Gastroesophageal sphincter (tissue), 3 donors: ENCODE results near the gene BSPRY.

Experiments used
- CTCF ChIP-seq, 4 experiments: fragments of 200-600 bp in 2 of 4; fragments of 450-650 bp in 2 of 4; sonication (generic) in 1 of 4; IDR thresholded peaks; one replicate each; pipeline ENCODE4 v1.5.1; 2017 to 2019; ENCODE audit warnings: antibody characterized with exemption in 4 of 4, mild to moderate bottlenecking in 2 of 4, moderate library complexity in 2 of 4
- EP300 ChIP-seq: sonication (generic); formaldehyde crosslinking; IDR thresholded peaks from one replicate; pipeline ENCODE4 v1.6.1; 2017; ENCODE audit warnings: antibody characterized with exemption, mild to moderate bottlenecking
- POLR2A ChIP-seq, 2 donors: fragments of 450-650 bp; IDR thresholded peaks; one replicate each; pipeline ENCODE4 v1.6.1; 2017; ENCODE audit warnings: antibody characterized with exemption in 2 of 2, mild to moderate bottlenecking in 2 of 2, moderate library complexity in 1 of 2
- POLR2AphosphoS5 ChIP-seq: sonication (generic); formaldehyde crosslinking; IDR thresholded peaks from one replicate; pipeline ENCODE4 v1.6.1; 2017; ENCODE audit warnings: antibody characterized with exemption

GRCh38 chr9:113341712-113342410, 7.5 kb upstream of the BSPRY start:
- TF ChIP-seq POLR2A (IDR thresholded peaks at IDR 0.05) (no peak), CTCF (IDR thresholded peaks at IDR 0.05) (no peak), POLR2AphosphoS5 (no peak), EP300 (no peak)
